DMS114 treated with DMSO at 0.1 percent for 48 hours (cell line): ENCODE measurements around the gene MIOS.

Experiments
- DNase-seq: peaks from one replicate; lab custom pipeline; 2025; ENCODE audit not compliant: unreplicated experiment; lab: John Stamatoyannopoulos, UW

MIOS gene

DNA sequence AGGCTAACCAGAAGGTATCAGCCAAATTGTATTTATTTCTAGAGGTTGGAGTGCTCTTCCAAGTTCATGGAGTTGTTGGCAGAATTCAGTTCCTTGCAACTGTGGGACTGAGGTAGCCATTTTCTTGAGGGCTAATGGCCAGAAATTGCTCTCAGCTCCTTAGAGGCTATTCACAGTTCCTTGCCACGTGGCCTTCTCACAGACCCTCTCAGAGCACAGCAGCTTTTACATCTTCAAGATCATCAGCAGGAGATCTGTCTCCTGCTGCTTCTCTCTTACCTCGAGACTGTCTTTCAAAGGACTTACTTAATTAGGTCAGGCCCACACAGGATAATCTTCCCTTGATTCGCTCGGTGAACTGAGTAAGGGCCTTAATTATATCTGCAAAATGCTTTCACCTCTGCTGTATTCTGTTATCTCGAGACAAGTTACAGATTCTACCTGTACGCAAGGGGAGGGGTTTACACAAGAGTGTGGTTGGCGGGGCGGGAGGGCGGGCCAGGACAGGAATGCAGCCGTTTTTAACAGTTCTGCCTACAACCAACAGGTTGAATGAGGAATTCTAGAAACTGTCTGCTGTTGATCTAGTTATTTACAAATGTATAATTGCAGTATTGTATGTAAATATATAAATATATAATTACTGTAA lies 15.0 kb downstream of the MIOS start:
- DNase-seq, result no peak

DNA sequence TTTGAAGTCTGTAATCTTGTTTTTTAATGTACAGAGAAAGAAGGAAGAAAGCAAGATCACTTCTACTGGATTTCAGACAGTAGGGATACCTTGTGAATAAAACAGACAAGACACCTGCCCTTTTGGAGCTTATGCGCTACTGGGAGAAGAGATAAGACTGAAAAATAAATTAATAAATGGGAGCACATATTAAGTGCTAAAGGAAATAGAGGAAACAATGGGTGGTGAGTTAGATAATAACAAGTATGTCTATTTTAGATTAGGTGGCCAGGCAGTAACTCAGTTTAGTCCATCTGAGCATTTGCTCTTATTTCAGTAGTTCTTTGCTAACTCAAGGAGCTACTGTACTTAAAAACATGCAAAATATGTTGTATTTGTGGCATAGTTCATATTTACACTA lies 15.9 kb downstream of the MIOS start:
- DNase-seq, result no peak

DNA sequence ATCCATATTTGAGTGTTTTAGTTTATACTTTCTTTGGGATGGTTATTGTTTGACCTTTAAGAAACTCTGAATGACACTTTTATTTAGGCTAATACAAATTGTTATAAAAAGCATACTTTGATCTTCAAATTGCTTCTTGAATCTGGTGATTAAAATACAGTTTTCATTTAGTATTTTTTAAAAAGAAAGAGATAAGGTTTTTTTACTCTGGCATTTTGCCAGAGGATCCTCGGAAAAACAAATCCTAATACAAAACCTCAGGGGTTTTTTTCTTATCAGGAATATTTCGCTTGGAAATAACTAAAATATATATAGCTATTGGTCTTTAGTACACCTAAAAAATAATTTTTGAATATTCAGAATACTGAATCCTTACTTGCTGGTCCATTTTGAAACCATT lies 17.0 kb downstream of the MIOS start:
- DNase-seq, result no peak

DNA sequence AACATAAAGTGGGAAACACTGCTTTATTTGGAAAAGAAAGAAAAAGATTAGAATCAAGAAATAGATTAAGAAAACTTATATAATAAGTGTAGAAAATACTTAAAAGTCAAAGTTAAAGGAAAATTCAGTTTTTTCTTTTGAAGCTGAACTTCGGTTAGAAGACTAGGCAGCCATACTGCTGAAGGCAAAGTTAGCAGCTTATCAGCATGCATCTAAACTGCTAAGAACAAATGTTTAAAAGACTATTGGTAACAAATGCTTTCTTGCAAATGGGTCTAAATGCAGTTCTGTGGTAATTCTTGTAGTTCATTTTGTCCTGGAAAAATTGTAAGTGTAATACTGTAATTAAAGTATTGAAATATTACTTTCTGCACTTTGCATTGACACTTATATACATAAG lies 18.0 kb downstream of the MIOS start:
- no peak for DNase-seq

DNA sequence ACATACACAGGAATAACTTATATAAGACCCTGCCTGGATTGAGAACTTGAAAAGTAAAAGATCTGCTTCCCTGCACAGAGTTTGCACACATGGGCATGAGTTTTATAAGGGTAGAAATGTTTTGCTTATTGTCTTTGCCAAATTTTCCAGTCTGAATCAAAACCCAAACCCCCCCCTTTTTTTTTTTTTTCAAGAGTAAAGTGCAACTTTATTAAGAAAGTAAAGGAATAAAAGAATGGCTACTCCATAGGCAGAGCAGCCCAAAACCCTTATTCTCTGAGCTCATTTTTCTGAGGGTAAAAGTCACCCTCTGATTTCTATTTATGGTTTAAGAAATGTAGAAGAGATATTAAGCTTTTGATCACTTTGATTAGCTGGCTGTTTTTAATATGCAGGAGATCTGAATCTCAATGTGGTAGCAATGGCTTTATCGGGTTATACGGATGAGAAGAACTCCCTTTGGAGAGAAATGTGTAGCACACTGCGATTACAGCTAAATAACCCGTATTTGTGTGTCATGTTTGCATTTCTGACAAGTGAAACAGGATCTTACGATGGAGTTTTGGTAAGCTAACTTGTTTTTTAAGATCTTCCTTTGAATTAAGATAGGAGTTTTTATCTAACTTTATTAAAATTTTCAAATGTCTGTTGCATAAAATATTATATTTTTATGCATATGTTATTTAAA lies 18.7 kb downstream of the MIOS start:
- DNase-seq, result no peak

DNA sequence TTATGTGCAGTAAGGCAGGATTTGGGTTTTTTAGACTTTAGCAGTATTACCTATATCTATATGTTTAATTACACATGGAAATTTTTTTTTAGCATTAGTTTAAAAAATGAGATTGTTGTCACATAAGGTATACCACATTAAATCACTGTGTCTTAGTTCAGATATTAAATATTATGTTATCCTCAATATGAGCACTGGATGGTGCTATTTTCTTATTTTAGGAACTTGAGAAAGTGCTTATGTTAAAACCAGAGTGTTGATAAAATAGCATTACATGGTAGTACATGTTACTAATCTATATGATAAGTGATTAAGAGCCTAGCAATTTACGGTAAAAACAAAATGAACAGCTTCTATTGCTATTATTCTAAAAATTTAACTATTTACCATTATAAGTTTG lies 28.8 kb downstream of the MIOS start:
- peak; percentile 10 for DNase-seq

DNA sequence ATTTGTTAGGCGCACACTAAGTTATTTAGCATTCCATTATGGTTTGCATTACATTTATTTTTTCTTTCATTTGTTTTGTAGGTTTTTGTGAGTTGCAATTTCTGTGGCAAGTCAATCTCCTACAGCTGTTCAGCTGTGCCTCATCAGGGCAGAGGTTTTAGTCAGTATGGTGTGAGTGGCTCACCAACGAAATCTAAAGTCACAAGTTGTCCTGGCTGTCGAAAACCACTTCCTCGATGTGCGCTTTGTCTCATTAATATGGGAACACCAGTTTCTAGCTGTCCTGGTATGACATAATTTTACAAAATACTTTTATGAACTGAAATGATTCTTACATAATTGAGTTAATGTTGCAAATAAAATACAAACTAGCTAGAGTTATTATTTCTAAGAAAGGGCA lies 29.5 kb downstream of the MIOS start:
- no peak for DNase-seq

DNA sequence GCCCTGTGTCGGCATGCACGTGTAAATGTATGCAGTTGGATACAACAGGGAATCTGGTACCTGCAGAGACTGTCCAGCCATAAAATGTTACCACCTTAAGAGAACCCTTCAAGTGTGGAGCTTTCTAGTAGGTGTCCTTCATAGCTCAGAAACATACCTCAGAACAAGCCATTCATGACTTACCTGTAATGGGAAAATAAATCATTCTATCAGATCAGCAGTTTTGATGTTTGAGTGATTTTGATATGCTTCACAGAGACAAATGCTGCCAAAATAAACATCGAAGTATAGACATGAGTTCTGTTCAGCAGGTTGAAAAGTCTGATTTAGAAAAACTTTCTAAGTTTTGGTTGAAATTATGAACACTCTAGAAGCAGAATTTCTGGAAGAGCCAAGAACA lies 40.3 kb downstream of the MIOS start:
- DNase-seq, result no peak

DNA sequence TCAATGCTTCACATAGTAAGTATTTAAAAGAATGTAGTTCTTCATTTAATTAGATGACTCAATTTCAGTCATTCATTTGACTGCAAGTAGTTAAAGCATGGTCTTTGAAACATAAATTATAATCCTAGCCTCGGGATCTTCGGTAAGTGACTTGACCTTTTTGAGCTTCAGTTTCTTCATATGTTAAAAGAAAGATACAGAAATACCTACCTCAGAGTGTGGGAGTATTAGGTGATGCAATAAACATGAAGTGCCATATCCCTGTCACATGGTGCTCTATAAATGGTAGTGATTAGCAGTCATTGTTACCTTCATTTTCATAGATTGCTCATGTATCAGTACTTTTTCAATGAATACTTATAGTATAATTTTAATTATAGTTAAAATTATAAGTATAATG lies 42.6 kb downstream of the MIOS start:
- DNase-seq, result no peak

DNA sequence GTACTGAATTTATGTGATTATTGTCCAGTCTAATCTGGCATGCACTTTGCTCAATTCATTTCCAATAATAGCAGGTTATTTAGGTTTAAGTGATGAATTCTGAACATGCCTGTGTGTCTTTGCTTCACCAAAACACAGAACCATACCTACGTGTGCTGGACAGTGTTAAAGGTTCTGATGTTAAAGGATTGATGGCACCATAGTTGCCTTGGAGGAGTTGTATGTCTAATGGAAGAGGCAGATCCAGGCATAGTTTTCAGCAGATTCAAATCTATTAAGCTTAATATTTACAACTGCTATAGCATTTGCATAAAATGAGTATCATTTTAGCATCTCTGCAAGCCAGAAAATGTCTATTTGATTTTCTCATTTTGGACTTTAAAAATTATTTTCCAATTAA lies 45.8 kb downstream of the MIOS start:
- DNase-seq, result no peak

DNA sequence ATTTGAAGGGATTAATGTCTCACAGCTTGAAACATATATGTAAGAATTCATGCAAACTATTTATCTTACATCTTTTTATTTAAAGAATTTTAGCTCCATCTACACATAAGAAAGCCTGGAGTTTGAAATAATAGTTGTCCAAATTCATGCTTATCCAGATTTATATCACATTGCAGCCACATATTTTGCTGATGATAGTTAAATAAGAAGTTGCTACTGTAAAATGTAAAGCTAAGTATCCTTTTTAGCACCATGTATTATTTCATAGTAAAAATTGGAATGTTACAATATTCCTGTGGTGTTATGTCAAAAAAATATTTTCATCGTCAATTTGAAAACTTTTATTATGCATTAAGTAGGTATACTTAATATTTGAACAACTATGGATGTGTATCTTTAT lies 46.5 kb downstream of the MIOS start:
- no peak for DNase-seq

DNA sequence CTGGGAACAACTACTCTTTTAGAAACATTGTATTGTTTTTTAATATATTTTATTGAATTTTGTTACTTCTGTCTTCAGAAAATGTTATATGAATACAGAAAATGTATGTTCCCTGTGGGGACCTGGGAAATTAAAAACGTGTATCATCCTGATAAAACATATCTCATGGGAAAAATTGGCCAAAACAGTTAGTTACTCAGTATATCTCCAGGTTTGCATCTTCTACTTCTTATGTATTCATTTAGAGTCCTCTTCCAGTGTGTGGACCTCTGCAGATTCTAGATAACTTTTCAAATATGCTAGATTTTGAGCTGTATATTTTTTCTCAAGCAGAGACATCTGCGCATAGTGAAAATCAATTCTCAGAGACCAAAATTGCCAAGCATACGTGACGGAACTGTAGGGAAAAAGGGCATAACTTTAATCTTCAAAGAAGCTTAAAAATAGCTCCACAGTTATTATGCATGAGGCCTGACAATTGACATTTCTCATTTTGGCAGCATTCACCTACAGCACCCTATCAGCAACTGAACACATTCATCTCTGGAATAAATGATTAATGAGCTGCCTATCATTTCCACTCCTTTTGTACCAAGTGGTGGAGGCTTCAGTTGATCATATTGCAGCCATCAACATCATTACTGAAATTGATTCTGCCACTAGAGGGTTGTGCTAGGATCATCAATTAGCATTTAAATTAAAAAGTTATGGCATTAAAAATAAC lies 47.5 kb downstream of the MIOS start:
- no peak for DNase-seq

DNA sequence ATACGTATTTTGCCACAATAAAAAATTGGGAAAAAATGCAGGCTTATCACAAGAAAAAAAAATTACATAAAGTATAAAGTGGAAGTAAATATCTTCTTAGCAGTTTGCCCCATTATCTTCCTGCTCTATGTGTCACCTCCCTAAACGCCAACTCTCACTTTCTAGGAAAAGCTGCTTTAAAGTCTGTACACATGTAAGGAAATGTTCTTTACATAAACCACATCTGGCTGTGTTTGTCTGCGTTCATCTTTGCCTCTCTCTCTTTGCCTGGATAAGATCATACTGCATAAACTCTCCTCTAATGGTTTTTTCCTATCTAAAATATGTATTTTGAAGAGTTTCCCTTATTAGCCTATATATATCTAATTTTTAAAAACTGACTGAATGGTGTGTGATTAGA lies 50.9 kb downstream of the MIOS start:
- no peak for DNase-seq

DNA sequence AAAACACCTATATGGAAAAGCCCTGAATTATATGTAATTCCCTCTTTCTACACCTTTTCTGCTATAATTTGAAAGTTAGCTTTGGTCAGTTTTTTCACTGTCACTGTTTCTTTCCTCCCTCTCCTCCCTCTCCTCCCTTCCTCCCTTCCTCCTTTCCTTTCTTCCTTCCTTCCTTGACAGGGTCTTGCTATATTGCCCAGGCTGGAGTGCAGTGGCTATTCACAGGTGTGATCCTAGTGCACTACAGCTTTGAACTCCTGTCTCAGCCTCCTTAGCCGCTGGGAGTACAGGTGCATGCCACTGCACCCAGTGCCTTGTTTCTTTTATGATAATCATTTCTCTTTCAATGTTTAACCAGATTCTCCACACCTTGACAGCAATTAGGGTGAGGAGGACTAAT lies 51.7 kb downstream of the MIOS start:
- DNase-seq, result no peak

DNA sequence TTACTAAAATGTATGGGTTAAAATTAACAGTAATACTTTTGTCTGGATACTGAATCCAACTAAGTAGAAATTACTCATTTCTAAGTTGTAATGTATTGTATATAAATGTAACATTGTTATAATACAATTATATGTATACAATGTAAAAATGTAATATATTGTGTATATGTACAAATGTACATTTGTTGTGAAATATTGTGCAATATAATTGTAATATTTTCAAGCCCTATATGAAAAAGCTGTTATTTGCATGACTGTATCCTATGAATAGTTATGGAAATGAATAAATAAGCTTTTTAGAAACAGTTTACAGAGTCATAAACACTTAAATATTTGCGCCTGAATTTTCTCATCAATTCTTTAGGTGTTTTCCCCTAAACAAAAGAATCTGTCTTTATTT lies 53.6 kb downstream of the MIOS start:
- DNase-seq, result no peak

DNA sequence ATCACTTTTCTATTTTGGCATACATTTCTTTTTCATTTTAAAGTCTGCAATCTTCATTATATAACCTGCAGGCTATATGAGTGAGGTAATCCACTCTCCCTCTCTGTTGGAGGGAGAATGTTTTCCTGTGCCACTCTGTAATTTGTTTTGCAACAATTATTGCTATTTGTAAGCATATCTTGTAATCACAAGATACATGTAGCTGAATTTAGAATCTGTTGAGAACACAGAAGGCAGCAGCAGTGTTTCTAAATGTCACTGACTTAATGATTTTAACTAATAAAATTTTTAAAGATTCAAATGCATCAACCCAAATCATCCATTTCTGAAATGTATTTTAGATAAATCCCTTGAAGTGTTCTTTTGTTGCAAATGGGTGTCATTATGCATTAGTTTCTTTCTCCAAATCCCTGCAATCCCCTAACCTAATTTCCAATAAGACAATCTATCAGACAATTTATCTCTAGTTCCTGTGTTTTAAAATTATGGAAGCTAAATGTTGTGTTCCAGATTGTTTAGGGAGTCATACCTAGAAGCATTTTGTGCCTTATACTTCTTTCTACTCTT lies 54.0 kb downstream of the MIOS start:
- no peak for DNase-seq

DNA sequence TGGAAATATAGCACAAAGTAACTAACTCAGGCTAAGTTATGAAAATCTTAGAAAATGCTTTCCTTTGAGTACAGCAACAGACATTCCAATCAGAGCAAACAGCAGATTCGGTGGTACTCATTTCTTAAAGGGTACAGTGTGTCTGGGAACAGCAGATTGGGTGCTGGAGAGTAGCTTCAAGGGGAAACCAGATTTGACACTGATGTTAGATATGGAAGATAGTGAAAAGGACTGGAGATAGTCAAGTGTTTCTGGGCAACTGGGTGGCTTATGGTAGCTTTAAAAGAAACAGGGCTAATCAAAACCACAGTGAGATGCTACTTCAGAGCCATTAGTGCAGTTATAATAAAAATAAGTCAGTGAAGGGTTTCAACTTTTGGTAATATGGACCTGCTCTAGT lies 61.8 kb downstream of the MIOS start:
- no peak for DNase-seq

DNA sequence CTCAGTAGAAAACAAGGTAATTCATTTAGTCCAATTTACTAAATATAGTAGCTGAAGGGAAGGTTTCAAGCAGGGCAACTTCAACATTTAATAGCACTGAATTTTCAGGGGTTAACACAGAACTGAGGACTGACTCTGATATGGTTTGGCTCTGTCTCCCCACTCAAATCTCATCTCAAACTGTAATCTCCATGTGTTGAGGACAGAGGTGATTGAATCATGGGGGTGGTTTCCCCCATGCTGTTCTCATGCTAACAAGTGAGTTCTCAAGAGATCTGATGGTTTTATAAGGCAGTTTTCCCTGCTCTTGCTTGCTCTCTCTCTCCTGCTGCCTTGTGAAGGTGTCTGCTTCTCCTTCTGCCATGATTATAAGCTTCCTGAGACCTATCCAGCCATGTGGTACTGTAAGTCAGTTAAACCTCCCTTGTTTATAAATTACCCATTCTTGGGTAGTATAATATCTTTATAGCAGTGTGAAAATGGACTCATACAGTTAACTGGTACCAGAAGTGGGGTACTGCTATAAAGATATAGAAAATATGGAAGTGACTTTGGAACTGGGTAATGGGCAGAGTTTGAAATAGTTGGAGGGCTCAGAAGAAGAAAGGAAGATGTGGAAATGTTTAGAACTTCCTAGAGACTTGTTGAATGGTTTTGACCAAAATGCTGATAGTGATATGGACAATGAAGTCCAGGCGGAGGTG lies 64.1 kb downstream of the MIOS start:
- DNase-seq, result no peak

DNA sequence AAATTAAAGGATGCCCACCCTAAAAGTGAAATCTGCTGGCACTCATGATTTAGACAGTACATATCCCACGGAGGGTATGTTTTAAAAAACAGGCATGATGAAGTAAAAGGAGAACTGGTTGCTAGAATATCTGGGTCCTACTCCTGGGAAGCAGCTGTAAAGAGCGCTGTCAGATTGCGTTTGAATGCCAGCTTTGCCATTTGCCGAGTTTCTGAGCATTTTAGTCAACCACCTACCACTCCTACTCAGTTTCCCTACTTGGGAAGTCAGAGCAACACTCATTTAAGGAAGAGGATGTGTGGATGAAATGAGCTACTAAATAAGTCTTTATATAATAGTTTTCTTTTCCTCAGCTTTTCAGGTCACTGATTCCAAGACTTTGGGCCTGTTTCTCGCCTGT lies 72.7 kb downstream of the MIOS start:
- peak; percentile 36 for DNase-seq

DNA sequence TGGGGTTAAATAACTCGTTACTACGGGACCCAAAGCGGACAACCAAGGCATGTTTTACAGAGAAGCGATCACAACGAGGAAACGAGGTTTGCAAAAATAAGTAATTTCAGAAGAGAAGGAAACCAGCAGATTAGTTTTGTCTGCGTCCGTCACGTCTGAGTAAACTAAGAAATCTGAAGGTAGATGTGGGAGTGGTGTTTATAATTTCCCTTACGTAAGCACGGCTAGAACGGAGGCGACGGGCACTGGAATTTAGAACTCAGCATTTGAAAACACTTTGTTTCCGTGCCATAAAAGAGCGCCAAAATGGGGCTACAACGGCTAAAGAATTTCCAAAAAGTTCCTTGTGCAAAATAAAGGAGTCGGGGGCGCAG lies 73.2 kb downstream of the MIOS start:
- peak; percentile 53 for DNase-seq
